ENCODE data around the gene MUC4. TPM values are rescaled to one million over a fixed set of nuclear protein-coding genes. Genes with fewer than 3 reads are reported as not detected.

MUC4 gene
- total RNA-seq, 1 experiment from 2014 or later, result 0.03 TPM

DNA sequence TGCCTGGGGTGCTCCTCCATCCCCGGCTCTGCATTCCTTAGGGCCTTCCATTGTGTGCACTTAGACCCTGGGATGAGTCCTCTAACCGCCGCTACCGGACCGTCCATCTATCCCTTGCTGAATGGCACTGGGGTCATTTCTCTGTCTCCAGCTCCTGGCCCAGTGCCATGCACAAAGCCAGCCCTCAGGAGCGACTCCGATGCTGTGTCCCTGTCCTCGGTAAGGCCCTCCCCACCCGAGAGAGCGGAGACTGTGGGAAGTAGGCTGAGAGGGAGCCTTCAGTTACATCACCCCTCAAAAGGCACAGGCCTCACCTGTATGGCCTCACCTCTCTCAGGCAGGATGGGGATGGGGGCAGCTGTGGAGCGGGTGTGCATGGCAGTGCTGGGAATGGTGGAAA lies 33.8 kb downstream of the MUC4 start:
- H3K4me1 ChIP-seq (ENCODE audit: control insufficient read depth, insufficient read depth, low read length), result no peaks in the 10 kb centered on the region
- intact Hi-C loops (cut with micrococcal nuclease; ENCODE audit: unreplicated experiment), result no loop called here
- H3K36me3 ChIP-seq (ENCODE audit: control insufficient read depth, insufficient read depth, low read length), result no peaks in the 10 kb centered on the region
- no peak overlapping the region for H3K4me3 ChIP-seq (ENCODE audit: low read depth in 2 of 2, low read length in 2 of 2)
- ChIA-PET CTCF (interaction anchor here (0.6 kb wide), 1 partner anchor 82 kb away, joined by 6 read pairs; no protein-coding TSS in a partner anchor), POLR2A (no interaction called here)
- no peaks in the 10 kb centered on the region for H3K9me3 ChIP-seq (ENCODE audit: control insufficient read depth, insufficient read depth, low read depth, low read length)
- in situ Hi-C loops (cut with HindIII; ENCODE audit: low pct_unique_long_range_greater_than_20kb, low sequenced_read_pairs), result no loop called here
- TF ChIP-seq POLR2AphosphoS5 (IDR thresholded peaks at IDR 0.05; ENCODE audit: low read depth, low read length) (no peak), TCF7L2 (IDR thresholded peaks at IDR 0.05; ENCODE audit: low read depth, low read length) (no peak), SIN3A (IDR thresholded peaks at IDR 0.05; ENCODE audit: borderline replicate concordance, insufficient read depth, low read depth, low read length) (no peak)
- TF ChIP-seq, protein P1, sequence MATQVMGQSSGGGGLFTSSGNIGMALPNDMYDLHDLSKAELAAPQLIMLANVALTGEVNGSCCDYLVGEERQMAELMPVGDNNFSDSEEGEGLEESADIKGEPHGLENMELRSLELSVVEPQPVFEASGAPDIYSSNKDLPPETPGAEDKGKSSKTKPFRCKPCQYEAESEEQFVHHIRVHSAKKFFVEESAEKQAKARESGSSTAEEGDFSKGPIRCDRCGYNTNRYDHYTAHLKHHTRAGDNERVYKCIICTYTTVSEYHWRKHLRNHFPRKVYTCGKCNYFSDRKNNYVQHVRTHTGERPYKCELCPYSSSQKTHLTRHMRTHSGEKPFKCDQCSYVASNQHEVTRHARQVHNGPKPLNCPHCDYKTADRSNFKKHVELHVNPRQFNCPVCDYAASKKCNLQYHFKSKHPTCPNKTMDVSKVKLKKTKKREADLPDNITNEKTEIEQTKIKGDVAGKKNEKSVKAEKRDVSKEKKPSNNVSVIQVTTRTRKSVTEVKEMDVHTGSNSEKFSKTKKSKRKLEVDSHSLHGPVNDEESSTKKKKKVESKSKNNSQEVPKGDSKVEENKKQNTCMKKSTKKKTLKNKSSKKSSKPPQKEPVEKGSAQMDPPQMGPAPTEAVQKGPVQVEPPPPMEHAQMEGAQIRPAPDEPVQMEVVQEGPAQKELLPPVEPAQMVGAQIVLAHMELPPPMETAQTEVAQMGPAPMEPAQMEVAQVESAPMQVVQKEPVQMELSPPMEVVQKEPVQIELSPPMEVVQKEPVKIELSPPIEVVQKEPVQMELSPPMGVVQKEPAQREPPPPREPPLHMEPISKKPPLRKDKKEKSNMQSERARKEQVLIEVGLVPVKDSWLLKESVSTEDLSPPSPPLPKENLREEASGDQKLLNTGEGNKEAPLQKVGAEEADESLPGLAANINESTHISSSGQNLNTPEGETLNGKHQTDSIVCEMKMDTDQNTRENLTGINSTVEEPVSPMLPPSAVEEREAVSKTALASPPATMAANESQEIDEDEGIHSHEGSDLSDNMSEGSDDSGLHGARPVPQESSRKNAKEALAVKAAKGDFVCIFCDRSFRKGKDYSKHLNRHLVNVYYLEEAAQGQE (IDR thresholded peaks at IDR 0.05; ENCODE audit: insufficient read depth in 1 of 2, low read depth in 2 of 2, low read length in 1 of 2), result no peak
- TF ChIP-seq, protein P2, sequence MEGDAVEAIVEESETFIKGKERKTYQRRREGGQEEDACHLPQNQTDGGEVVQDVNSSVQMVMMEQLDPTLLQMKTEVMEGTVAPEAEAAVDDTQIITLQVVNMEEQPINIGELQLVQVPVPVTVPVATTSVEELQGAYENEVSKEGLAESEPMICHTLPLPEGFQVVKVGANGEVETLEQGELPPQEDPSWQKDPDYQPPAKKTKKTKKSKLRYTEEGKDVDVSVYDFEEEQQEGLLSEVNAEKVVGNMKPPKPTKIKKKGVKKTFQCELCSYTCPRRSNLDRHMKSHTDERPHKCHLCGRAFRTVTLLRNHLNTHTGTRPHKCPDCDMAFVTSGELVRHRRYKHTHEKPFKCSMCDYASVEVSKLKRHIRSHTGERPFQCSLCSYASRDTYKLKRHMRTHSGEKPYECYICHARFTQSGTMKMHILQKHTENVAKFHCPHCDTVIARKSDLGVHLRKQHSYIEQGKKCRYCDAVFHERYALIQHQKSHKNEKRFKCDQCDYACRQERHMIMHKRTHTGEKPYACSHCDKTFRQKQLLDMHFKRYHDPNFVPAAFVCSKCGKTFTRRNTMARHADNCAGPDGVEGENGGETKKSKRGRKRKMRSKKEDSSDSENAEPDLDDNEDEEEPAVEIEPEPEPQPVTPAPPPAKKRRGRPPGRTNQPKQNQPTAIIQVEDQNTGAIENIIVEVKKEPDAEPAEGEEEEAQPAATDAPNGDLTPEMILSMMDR (IDR thresholded peaks at IDR 0.05), result no peak
- BruUV-seq (replicated peaks), result no TSS peak
- no peaks in the 10 kb centered on the region for H3K27me3 ChIP-seq (ENCODE audit: control insufficient read depth, insufficient read depth, low read length)
- no peak overlapping the region for H3K27ac ChIP-seq (ENCODE audit: low read length)
- DNase-seq (ENCODE audit: low read depth, low spot score) (no peak), ATAC-seq (no peak)

DNA sequence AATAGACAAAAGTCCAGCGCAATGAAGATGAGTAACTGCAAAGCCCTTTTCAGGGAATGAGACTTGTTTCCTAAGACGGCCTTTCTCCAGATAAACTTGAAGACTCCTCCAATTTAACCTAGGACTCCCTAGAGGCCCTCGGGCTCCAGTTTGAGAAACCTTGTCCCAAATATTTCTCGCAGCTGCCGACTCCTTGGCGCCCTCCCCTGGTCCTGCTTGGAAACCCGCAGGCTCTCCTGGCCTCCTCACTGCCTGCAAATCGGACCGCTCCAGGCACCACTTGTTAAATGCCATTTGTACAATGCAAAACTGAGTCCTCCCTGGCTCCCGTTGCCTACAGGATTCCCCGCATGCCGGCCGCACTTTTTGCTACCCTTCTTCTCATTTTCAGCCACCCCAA lies 36.8 kb downstream of the MUC4 start:
- peak; percentile 12 for DNase-seq (ENCODE audit: low read depth, low spot score)
- BruUV-seq (replicated peaks), result no TSS peak
- no peaks in the 10 kb centered on the region for H3K9me3 ChIP-seq (ENCODE audit: control insufficient read depth, insufficient read depth, low read depth, low read length)
- intact Hi-C loops (cut with micrococcal nuclease; ENCODE audit: unreplicated experiment), result no loop called here
- no peak overlapping the region for H3K4me3 ChIP-seq (ENCODE audit: low read depth in 2 of 2, low read length in 2 of 2)
- H3K36me3 ChIP-seq (ENCODE audit: control insufficient read depth, insufficient read depth, low read length), result no peaks in the 10 kb centered on the region
- ChIA-PET CTCF (no interaction called here), POLR2A (no interaction called here)
- in situ Hi-C loops (cut with HindIII; ENCODE audit: low pct_unique_long_range_greater_than_20kb, low sequenced_read_pairs), result no loop called here
- no peaks in the 10 kb centered on the region for H3K4me1 ChIP-seq (ENCODE audit: control insufficient read depth, insufficient read depth, low read length)
- TF ChIP-seq, protein P2 (IDR thresholded peaks at IDR 0.05), result peak; percentile 95
- TF ChIP-seq, protein P1 (IDR thresholded peaks at IDR 0.05; ENCODE audit: insufficient read depth in 1 of 2, low read depth in 2 of 2, low read length in 1 of 2), result no peak
- TF ChIP-seq SIN3A (IDR thresholded peaks at IDR 0.05; ENCODE audit: borderline replicate concordance, insufficient read depth, low read depth, low read length), result no peak
- peak; percentile 90 for ATAC-seq
- H3K27me3 ChIP-seq (ENCODE audit: control insufficient read depth, insufficient read depth, low read length), result no peaks in the 10 kb centered on the region
- H3K27ac ChIP-seq (ENCODE audit: low read length), result no peak overlapping the region
